VCaP (cell line): ENCODE data around the gene SCAMP4.

Source experiments
- H3K27ac ChIP-seq: fragments of 450-650 bp; 2 replicates; pipeline ENCODE4 v1.5.1; 2017
- TF ChIP-seq, protein P1 (sequence below): fragments of 450-650 bp; conservative IDR thresholded peaks from 2 replicates; pipeline ENCODE4 v1.5.1; 2017; ENCODE audit warnings: mild to moderate bottlenecking, moderate library complexity

Gene SCAMP4

DNA sequence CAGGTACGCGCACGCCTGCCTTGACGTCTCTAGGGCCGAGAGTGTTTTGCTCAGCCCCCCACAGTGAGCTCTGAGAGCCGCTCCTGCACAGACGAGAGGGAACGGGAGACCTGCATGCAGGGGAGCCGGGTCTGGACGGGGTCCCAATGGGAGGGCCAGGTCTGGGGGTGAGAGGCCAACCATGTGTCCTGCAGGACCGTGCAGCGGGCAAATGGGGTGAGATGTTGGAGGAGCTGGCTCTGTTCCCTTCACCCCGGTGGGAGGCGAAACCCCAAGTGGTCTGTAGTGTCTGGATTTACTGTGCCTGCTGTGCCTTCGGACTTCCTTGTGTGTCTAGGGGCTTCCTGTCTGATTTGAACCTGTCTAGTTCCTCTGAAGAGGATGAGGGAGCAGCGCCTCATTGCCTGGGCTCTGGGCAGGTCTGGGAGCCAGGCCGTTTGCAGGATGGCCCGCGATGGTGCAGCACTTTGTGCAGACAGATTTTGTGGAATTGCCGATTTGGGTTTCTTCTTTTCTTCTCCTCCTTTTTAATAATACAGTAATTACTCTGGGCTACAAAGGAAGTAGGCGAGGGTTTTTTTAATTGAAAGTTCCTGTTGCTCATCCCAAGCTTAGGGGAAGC lies 37.8 kb downstream of the SCAMP4 start:
- H3K27ac ChIP-seq, result peak overlapping the region; percentile 84
- TF ChIP-seq, protein P1, sequence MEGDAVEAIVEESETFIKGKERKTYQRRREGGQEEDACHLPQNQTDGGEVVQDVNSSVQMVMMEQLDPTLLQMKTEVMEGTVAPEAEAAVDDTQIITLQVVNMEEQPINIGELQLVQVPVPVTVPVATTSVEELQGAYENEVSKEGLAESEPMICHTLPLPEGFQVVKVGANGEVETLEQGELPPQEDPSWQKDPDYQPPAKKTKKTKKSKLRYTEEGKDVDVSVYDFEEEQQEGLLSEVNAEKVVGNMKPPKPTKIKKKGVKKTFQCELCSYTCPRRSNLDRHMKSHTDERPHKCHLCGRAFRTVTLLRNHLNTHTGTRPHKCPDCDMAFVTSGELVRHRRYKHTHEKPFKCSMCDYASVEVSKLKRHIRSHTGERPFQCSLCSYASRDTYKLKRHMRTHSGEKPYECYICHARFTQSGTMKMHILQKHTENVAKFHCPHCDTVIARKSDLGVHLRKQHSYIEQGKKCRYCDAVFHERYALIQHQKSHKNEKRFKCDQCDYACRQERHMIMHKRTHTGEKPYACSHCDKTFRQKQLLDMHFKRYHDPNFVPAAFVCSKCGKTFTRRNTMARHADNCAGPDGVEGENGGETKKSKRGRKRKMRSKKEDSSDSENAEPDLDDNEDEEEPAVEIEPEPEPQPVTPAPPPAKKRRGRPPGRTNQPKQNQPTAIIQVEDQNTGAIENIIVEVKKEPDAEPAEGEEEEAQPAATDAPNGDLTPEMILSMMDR, result no peak

- peak overlapping the region; percentile 84 for H3K27ac ChIP-seq
- TF ChIP-seq, protein P1, result no peak
Observed at GRCh38 chr19:1943661-1944087, 38.5 kb downstream of the SCAMP4 start.

- TF ChIP-seq, protein P1, result no peak
- H3K27ac ChIP-seq, result peak overlapping the region; percentile 84
Observed at GRCh38 chr19:1944088-1944915, 39.1 kb downstream of the SCAMP4 start.

GRCh38 chr19:1944916-1945561 lies 39.8 kb downstream of the SCAMP4 start:
- TF ChIP-seq, protein P1, result no peak
- no peak overlapping the region for H3K27ac ChIP-seq

DNA sequence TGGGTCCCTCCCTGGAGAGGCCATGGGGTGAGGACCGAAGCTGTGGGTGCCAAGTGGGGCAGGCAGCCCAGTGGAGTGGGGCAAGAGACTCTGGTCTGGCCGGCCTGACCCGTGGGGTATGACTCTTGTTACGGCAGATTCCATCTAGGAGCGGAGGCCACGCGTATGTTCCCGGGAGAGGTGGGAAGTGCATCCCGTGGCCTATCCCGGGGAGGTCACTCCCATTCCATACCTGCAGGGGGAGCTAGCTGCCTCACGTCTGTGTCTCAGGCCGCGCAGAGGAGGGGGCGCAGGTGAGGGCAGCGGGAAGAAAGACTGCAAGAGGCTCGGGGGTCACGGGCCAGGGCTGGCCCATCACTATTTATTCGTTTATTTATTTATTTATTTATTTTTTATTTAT lies 40.7 kb downstream of the SCAMP4 start:
- TF ChIP-seq, protein P1, result peak; percentile 61
- H3K27ac ChIP-seq, result no peak overlapping the region

- no peak overlapping the region for H3K27ac ChIP-seq
- TF ChIP-seq, protein P1, result no peak
Observed at GRCh38 chr19:1947651-1948209, 42.5 kb downstream of the SCAMP4 start.
